NCI-H524 (cell line): ENCODE data around the gene TBX3.
"Not testable (repeated sequence)": the region's sequence is repeated elsewhere in the genome, so short reads cannot be mapped to it uniquely, and the experiment has no call there.

Experiments
- DNase-seq, 2 experiments: peaks; one replicate each; lab custom pipeline; 2025; lab: John Stamatoyannopoulos, UW

The TBX3 gene

GRCh38 chr12:114684098-114684869, at the start of gene TBX3:
TBX3 (minus strand) TSS chr12:114684175; CDS start chr12:114683200, 975 bp downstream.
- DNase-seq = peak; percentile 29 to 70

- DNase-seq = no peak
Measured at GRCh38 chr12:114732426-114733030, 48.6 kb upstream of the TBX3 start.

GRCh38 chr12:114729731-114730130, 45.8 kb upstream of the TBX3 start:
- no peak for DNase-seq

GRCh38 chr12:114726092-114726710, 42.2 kb upstream of the TBX3 start:
- no peak for DNase-seq

GRCh38 chr12:114722176-114722575, 38.2 kb upstream of the TBX3 start:
- not testable (repeated sequence) for DNase-seq

GRCh38 chr12:114721266-114721665, 37.3 kb upstream of the TBX3 start:
- DNase-seq = no peak

GRCh38 chr12:114713466-114714215, 29.7 kb upstream of the TBX3 start:
- no peak for DNase-seq

GRCh38 chr12:114711689-114712152, 27.7 kb upstream of the TBX3 start:
- DNase-seq = no peak

GRCh38 chr12:114710151-114710550, 26.2 kb upstream of the TBX3 start:
- no peak for DNase-seq

- no peak for DNase-seq
Measured at GRCh38 chr12:114709112-114709511, 25.1 kb upstream of the TBX3 start.

GRCh38 chr12:114708598-114708997, 24.6 kb upstream of the TBX3 start:
- DNase-seq = not testable (repeated sequence)

- DNase-seq = no peak
Measured at GRCh38 chr12:114704096-114704495, 20.1 kb upstream of the TBX3 start.

- no peak for DNase-seq
Measured at GRCh38 chr12:114703060-114703493, 19.1 kb upstream of the TBX3 start.

- no peak for DNase-seq
Measured at GRCh38 chr12:114702462-114702861, 18.5 kb upstream of the TBX3 start.

GRCh38 chr12:114701553-114701952, 17.6 kb upstream of the TBX3 start:
- no peak for DNase-seq

GRCh38 chr12:114701104-114701414, 17.1 kb upstream of the TBX3 start:
- no peak for DNase-seq

- no peak for DNase-seq
Measured at GRCh38 chr12:114700392-114701103, 16.6 kb upstream of the TBX3 start.

GRCh38 chr12:114698566-114699163, 14.7 kb upstream of the TBX3 start:
- no peak for DNase-seq

- DNase-seq = no peak
Measured at GRCh38 chr12:114697741-114698565, 14.0 kb upstream of the TBX3 start.

- no peak for DNase-seq
Measured at GRCh38 chr12:114697243-114697716, 13.3 kb upstream of the TBX3 start.
